ENCODE results near the gene CCDC18.

CCDC18 gene

DNA sequence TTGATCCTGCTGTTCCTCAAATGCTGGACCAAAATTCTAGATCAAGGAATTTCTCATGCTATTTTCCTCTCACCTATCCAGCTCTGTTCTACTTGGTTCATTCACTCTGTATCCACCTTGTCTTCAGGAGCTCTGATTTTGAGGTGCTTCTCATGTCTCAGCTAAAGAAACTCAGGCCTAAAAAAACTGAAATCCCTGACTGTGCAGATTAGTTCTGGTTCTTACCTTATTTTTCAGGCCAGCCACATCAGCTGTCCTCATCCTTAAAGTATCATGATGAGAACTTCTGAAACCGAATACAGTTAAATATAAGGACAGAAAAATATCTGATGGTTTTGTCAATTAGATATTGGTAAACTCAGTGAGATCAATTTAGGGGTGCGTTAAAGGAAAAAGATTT is 137.4 kb downstream of the CCDC18 start:
- Histone ChIP-seq H3K4me3 (replicated peaks; ENCODE audit: insufficient read depth, low read length) (no peak overlapping the region), H3K27me3 (ENCODE audit: insufficient read depth, poor library complexity, severe bottlenecking) (no peaks in the 10 kb centered on the region), H3K27ac (replicated peaks) (no peak overlapping the region)
- no peak for DNase-seq (ENCODE audit: low read depth in 1 of 2, low spot score in 1 of 2)
- TF ChIP-seq, protein P1, sequence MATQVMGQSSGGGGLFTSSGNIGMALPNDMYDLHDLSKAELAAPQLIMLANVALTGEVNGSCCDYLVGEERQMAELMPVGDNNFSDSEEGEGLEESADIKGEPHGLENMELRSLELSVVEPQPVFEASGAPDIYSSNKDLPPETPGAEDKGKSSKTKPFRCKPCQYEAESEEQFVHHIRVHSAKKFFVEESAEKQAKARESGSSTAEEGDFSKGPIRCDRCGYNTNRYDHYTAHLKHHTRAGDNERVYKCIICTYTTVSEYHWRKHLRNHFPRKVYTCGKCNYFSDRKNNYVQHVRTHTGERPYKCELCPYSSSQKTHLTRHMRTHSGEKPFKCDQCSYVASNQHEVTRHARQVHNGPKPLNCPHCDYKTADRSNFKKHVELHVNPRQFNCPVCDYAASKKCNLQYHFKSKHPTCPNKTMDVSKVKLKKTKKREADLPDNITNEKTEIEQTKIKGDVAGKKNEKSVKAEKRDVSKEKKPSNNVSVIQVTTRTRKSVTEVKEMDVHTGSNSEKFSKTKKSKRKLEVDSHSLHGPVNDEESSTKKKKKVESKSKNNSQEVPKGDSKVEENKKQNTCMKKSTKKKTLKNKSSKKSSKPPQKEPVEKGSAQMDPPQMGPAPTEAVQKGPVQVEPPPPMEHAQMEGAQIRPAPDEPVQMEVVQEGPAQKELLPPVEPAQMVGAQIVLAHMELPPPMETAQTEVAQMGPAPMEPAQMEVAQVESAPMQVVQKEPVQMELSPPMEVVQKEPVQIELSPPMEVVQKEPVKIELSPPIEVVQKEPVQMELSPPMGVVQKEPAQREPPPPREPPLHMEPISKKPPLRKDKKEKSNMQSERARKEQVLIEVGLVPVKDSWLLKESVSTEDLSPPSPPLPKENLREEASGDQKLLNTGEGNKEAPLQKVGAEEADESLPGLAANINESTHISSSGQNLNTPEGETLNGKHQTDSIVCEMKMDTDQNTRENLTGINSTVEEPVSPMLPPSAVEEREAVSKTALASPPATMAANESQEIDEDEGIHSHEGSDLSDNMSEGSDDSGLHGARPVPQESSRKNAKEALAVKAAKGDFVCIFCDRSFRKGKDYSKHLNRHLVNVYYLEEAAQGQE (IDR thresholded peaks at IDR 0.05; ENCODE audit: insufficient replicate concordance, low read depth): no peak
- TF ChIP-seq, protein P2, sequence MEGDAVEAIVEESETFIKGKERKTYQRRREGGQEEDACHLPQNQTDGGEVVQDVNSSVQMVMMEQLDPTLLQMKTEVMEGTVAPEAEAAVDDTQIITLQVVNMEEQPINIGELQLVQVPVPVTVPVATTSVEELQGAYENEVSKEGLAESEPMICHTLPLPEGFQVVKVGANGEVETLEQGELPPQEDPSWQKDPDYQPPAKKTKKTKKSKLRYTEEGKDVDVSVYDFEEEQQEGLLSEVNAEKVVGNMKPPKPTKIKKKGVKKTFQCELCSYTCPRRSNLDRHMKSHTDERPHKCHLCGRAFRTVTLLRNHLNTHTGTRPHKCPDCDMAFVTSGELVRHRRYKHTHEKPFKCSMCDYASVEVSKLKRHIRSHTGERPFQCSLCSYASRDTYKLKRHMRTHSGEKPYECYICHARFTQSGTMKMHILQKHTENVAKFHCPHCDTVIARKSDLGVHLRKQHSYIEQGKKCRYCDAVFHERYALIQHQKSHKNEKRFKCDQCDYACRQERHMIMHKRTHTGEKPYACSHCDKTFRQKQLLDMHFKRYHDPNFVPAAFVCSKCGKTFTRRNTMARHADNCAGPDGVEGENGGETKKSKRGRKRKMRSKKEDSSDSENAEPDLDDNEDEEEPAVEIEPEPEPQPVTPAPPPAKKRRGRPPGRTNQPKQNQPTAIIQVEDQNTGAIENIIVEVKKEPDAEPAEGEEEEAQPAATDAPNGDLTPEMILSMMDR (IDR thresholded peaks at IDR 0.05; ENCODE audit: insufficient read depth, low read length): no peak
- TF ChIP-seq POLR2AphosphoS5 (IDR thresholded peaks at IDR 0.05; ENCODE audit: low read depth) (no peak), GABPA (IDR thresholded peaks at IDR 0.05; ENCODE audit: low read depth) (no peak), SPI1 (IDR thresholded peaks at IDR 0.05; ENCODE audit: borderline replicate concordance, low read depth) (no peak)

DNA sequence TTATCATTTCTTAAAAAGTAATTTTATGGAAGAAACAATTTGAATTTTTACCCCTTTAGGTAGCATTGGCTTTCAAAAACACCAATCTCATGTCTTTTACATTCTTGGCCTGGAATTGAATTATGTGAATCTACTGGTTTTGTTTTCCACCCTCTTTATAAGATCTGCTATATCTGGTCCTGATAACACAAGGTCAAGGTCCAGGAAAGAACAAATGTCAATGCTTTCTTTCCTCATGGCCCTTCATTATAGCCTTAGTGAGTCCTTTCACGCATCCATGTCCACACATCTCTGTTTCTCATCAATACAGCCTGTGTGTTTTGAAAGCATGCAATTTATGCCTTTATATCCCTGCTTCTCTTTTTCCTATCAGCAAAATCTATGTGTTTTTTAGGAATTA is 141.2 kb downstream of the CCDC18 start:
- TF ChIP-seq GABPA (IDR thresholded peaks at IDR 0.05; ENCODE audit: low read depth) (no peak), SPI1 (IDR thresholded peaks at IDR 0.05; ENCODE audit: borderline replicate concordance, low read depth) (no peak), POLR2AphosphoS5 (IDR thresholded peaks at IDR 0.05; ENCODE audit: low read depth) (no peak)
- TF ChIP-seq, protein P2 (IDR thresholded peaks at IDR 0.05; ENCODE audit: insufficient read depth, low read length): no peak
- TF ChIP-seq, protein P1 (IDR thresholded peaks at IDR 0.05; ENCODE audit: insufficient replicate concordance, low read depth): no peak
- no peak for DNase-seq (ENCODE audit: low read depth in 1 of 2, low spot score in 1 of 2)
- Histone ChIP-seq H3K27me3 (ENCODE audit: insufficient read depth, poor library complexity, severe bottlenecking) (no peaks in the 10 kb centered on the region), H3K4me3 (replicated peaks; ENCODE audit: insufficient read depth, low read length) (no peak overlapping the region), H3K27ac (replicated peaks) (no peak overlapping the region)

- TF ChIP-seq, protein P1 (IDR thresholded peaks at IDR 0.05; ENCODE audit: insufficient replicate concordance, low read depth): no peak
- no peaks in the 10 kb centered on the region for H3K27me3 ChIP-seq (ENCODE audit: insufficient read depth, poor library complexity, severe bottlenecking)
- no peak overlapping the region for H3K27ac ChIP-seq (replicated peaks)
- DNase-seq (ENCODE audit: low read depth in 1 of 2, low spot score in 1 of 2): no peak
- no peak overlapping the region for H3K4me3 ChIP-seq (replicated peaks; ENCODE audit: insufficient read depth, low read length)
Observed at GRCh38 chr1:93322349-93322748, 141.8 kb downstream of the CCDC18 start.

All from HL-60 (cell line).